ENCODE data around the gene SPDEF.

SPDEF gene

DNA sequence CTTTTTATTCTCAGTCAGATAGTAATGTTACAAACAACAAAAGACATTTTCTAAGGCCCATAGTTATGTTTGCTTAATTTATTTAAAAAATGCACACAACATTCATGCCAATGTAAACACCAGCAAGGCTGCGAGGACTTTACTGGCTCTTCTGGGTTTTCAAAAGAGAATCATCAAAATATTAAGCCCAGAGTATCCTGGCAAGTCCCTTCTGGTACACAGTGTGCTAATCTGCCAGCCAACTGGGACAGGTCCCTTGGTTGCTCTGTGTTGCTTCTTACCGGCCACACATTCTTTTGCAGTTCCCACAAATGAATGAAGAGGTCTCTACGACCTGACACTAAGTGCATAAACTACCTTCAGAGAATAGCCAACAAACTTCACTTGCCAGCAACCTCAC is 42.6 kb upstream of the SPDEF start:
- DNase-seq (ENCODE audit: extremely low read depth, low read depth), result no peak
- no peak overlapping the region for H3K4me3 ChIP-seq (replicated peaks; ENCODE audit: low read depth, low read length)
- TF ChIP-seq, protein P1, sequence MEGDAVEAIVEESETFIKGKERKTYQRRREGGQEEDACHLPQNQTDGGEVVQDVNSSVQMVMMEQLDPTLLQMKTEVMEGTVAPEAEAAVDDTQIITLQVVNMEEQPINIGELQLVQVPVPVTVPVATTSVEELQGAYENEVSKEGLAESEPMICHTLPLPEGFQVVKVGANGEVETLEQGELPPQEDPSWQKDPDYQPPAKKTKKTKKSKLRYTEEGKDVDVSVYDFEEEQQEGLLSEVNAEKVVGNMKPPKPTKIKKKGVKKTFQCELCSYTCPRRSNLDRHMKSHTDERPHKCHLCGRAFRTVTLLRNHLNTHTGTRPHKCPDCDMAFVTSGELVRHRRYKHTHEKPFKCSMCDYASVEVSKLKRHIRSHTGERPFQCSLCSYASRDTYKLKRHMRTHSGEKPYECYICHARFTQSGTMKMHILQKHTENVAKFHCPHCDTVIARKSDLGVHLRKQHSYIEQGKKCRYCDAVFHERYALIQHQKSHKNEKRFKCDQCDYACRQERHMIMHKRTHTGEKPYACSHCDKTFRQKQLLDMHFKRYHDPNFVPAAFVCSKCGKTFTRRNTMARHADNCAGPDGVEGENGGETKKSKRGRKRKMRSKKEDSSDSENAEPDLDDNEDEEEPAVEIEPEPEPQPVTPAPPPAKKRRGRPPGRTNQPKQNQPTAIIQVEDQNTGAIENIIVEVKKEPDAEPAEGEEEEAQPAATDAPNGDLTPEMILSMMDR (IDR thresholded peaks at IDR 0.05; ENCODE audit: low read depth, low read length, missing control alignments), result no peak

DNA sequence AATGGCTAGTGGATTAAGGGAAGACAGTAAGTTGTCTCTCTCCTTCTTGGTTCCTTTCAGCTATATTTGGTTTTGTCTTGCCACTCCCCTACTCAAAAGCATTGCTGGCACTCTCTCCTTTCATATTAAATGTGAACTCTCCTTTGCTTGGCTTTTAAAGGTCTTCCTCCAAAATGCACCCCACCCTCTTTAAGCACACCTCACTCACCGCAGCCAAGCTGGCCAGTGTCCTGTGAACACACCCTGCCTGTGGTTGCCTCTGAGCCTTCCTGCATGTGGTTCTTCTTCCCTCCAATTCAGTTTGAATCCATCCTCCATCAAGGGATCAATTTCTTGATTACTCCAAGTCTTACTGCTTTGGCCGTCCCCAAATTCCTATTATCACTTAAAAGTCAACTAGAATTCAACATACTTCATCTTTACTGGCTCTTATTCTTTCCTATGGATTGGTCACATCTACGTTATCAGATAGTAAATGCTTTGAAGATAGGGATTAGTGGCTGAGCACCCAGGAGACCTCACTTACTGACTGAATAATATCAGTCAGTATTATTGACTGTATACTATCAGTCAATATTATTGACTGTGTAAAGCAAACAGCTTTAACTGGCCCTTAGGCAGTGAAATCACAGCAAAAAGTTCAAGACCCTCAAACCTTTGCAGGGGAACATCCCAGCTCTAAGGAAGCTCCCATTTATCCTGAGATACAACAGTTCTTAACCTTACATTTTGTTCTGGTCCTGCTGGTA is 41.6 kb upstream of the SPDEF start:
- TF ChIP-seq, protein P1 (IDR thresholded peaks at IDR 0.05; ENCODE audit: low read depth, low read length, missing control alignments), result no peak
- no peak for DNase-seq (ENCODE audit: extremely low read depth, low read depth)
- H3K4me3 ChIP-seq (replicated peaks; ENCODE audit: low read depth, low read length), result no peak overlapping the region

DNA sequence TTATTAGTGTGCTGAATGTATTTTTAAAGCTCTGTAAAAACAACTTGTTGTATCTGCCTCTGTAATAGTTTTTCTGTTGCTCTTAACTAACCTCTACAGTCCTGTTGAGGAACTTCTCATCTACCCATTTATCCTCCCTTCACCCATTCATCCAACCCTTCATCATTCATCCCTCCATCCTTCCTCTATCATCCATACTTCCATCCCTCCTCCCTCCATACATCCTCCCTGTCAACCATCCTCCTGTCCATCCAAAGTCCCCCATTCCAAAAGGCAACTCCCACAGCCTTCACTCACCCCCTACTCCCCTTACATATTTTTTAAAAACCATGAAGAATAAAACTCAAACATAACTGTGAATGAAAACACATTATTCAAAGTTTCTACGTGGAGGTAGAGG is 40.7 kb upstream of the SPDEF start:
- DNase-seq (ENCODE audit: extremely low read depth, low read depth), result no peak

DNA sequence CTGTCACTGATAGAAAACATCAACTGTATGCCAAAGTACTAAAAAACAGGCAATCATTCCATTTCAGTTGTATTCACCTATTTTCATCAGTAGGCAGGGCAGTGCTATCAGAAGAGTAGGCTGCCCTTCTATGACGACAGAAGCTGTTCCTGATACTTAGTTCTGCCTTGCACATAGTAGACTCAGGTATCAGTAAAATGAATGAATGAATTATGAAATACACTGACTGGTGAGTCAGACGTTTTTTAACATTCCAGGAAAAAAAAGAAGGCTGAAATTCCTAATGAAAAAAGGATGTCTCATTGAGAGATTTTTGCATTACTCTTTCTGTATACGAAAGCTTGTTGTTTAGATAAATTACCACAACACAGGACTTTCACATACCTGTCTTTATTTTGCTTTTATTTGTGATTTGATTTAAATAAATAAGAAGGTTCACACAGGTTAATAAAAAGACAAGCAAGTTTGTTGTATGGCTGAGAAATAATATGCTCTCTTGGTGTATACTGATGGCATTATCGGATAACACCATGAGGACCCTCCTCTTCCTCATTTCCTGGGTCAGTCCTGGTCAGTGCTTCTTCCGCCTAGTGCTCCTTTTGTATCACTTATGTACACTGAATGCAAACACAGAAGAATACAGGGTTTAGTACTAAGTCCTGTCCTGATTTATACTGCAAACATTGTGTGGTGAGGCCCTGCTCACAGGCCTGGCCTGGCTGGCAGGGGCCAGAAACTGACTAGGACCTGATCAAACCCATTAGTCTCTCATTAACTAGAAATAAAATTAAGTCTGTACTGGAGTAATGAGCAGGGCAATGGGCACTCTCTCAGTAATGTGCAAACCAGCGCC is 39.4 kb upstream of the SPDEF start:
- DNase-seq (ENCODE audit: extremely low read depth, low read depth), result no peak
- H3K4me3 ChIP-seq (replicated peaks; ENCODE audit: low read depth, low read length), result no peak overlapping the region
- TF ChIP-seq, protein P1 (IDR thresholded peaks at IDR 0.05; ENCODE audit: low read depth, low read length, missing control alignments), result no peak

More for the DNA sequence above, 40.7 kb upstream of the SPDEF start:
- TF ChIP-seq, protein P1 (IDR thresholded peaks at IDR 0.05; ENCODE audit: low read depth, low read length, missing control alignments), result no peak
- no peak overlapping the region for H3K4me3 ChIP-seq (replicated peaks; ENCODE audit: low read depth, low read length)

DNA sequence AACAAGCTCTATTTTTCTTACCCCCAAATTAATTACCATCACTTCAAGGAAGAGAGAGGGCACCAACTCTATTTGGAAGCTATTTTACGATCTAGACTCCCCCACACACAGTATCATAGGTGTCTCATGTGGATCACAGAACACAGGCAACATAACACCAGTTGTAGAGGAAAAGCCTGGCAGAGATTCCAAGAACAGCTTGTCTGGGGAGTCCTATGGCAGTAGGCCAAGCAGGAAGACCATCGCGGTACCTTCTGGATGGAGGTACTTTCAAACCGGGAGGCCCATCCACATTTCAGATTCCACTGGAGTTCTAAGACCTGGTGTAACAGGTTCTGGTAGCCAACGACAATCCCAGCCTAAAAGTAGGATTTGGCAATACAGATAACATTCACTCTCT is 37.6 kb upstream of the SPDEF start:
- no peak overlapping the region for H3K4me3 ChIP-seq (replicated peaks; ENCODE audit: low read depth, low read length)
- TF ChIP-seq, protein P1 (IDR thresholded peaks at IDR 0.05; ENCODE audit: low read depth, low read length, missing control alignments), result no peak
- DNase-seq (ENCODE audit: extremely low read depth, low read depth), result no peak

DNA sequence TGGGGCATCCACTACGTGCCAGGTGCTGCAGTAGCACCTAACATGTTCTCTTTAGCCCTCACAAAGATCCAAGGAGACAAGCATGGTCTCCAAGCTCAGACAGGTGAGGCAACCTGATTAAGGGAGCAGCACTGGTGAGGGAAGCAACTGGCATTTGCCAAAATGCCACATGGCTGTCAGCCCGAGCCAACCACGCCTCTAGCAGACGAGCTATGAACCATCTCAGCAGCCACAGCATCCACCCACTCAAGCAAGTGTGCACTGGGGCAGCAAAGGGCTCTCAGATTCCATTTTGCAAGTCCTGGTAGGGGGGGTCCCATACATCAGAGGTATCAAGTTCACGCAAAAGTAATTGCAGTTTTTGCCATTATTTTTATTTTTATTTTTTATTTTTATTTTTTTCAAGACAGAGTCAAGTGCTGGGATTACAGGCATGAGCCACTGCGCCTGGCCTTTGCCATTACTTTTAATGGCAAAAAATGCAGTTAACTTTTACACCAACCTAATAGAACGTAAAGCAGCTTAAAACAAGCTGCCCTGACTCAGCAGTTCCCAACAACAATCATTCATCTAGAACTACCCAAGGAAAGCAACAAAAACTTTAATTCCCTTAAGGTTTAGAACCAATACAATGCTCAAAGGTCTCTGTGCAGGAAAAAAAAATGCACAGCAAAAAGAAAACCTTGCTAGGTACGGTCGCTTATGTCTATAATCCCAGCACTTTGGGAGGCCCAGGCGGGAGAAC is 36.3 kb upstream of the SPDEF start:
- no peak for DNase-seq (ENCODE audit: extremely low read depth, low read depth)
- H3K4me3 ChIP-seq (replicated peaks; ENCODE audit: low read depth, low read length), result no peak overlapping the region
- TF ChIP-seq, protein P1 (IDR thresholded peaks at IDR 0.05; ENCODE audit: low read depth, low read length, missing control alignments), result no peak
